Astrocyte of the cerebellum (primary cell): ENCODE results near the gene SEMA4A.

Experiments
- DNase-seq: peaks from one replicate; pipeline ENCODE4 v3.0.0-alpha.2; 2011; ENCODE audit warnings: low read depth
- H3K4me3 ChIP-seq: 2 replicates; pipeline ENCODE4 v1.5.1; 2011; ENCODE audit warnings: mild to moderate bottlenecking, low read depth, low read length, moderate library complexity
- in situ Hi-C: cut with HindIII; loops from 2 replicates; pipeline ENCODE4 v1.10.0; 2017; ENCODE audit warnings: low sequenced_read_pairs
- TF ChIP-seq, protein P1 (sequence below): IDR thresholded peaks from 2 replicates; pipeline ENCODE4 v1.5.1; 2012; ENCODE audit warnings: low read length, low read depth, moderate library complexity, mild to moderate bottlenecking; ENCODE audit errors: missing control alignments

The SEMA4A gene

DNA sequence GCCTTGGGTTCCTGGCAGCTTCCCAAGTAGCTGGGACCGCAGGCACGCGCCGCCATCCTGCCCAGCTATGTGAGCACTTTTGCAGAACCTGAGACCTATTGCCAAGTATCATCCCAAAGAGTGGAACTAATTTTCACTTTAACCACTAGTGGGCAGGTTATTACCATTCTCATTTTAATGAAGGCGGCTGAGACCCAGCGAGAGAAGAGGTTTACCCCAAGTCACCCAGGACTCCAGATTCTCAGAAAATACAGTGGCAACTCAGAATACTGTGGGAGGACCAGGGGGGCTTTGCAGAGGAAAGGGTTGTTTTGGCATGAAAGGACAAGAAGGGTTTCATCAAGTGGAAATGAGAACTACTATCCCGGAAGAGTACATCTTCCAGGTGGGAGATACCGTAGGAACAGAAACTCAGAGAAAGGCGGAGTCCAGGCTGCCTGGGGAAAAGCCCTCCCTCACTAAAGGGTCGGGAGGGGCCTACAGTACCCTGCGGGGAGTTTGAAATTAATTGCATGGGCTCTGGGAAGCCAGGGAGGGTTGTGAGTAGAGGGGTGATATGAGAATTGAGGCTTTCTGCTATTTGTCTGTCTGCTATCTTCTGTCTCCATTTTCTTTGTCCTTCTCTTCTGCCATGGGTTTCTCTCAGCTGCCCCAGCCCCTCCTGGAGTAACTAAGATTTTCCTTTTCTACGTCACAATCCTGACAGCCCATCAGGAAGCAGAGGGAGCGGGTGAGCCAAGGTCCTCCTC lies 7.2 kb upstream of the SEMA4A start:
- TF ChIP-seq, protein P1, sequence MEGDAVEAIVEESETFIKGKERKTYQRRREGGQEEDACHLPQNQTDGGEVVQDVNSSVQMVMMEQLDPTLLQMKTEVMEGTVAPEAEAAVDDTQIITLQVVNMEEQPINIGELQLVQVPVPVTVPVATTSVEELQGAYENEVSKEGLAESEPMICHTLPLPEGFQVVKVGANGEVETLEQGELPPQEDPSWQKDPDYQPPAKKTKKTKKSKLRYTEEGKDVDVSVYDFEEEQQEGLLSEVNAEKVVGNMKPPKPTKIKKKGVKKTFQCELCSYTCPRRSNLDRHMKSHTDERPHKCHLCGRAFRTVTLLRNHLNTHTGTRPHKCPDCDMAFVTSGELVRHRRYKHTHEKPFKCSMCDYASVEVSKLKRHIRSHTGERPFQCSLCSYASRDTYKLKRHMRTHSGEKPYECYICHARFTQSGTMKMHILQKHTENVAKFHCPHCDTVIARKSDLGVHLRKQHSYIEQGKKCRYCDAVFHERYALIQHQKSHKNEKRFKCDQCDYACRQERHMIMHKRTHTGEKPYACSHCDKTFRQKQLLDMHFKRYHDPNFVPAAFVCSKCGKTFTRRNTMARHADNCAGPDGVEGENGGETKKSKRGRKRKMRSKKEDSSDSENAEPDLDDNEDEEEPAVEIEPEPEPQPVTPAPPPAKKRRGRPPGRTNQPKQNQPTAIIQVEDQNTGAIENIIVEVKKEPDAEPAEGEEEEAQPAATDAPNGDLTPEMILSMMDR, result peak; percentile 65
- DNase-seq, result peak; percentile 95
- peak overlapping the region; percentile 5 for H3K4me3 ChIP-seq
- in situ Hi-C loops, result no loop called here

DNA sequence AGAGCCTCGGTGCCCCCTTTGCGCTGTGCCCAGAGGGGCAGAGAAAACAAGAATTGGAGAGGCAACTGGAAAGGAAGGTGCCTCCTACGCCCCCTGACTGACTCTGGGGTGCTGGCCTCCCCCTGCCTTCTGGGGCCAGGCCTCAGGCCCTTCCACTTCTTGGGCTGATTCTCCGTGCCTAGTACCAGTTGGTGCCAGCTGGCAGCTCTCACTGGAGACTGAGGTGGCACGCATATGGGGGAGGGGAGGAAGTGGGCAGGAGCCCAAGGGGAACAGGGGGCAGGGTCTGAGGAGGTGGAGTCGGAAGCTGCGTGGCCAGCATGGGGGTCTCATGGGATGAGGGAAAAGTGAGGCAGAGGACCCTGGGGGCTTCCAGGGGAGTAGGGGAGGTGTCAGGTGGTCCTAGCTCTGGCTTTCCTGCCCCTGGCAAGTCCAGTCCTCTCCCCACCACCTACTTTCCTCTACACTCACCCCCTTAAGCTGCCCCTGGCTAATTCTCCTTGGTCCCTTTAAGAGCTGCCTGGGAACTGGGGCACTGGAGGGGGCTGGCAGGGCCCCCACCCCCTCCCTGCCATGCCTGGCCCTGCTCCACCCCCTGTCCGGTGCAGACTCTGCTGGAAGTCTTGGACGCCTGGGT lies 6.5 kb upstream of the SEMA4A start:
- H3K4me3 ChIP-seq, result no peak overlapping the region
- TF ChIP-seq, protein P1, result no peak
- no peak for DNase-seq
- in situ Hi-C loops, result no loop called here

DNA sequence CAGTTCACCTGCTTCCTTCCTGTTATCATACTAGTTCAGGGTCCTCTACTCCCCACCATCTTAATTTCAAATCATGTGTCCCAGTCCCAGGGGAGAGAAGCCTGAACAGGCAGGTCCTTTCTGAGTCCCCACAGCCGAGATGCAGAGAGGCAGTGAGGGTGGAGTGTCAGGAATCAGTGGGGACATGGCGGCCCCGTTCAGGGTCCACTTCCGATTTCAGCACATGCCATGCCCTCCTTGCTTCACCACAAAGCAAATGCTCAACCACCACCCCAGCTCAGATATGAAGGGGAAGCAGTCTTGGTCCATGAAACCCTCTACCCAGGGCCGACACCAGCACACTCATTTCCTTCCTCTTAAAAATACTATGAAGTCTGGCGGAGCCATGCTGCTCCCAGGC lies 5.2 kb upstream of the SEMA4A start:
- H3K4me3 ChIP-seq, result no peak overlapping the region
- in situ Hi-C loops, result no loop called here
- TF ChIP-seq, protein P1, result no peak
- DNase-seq, result no peak

DNA sequence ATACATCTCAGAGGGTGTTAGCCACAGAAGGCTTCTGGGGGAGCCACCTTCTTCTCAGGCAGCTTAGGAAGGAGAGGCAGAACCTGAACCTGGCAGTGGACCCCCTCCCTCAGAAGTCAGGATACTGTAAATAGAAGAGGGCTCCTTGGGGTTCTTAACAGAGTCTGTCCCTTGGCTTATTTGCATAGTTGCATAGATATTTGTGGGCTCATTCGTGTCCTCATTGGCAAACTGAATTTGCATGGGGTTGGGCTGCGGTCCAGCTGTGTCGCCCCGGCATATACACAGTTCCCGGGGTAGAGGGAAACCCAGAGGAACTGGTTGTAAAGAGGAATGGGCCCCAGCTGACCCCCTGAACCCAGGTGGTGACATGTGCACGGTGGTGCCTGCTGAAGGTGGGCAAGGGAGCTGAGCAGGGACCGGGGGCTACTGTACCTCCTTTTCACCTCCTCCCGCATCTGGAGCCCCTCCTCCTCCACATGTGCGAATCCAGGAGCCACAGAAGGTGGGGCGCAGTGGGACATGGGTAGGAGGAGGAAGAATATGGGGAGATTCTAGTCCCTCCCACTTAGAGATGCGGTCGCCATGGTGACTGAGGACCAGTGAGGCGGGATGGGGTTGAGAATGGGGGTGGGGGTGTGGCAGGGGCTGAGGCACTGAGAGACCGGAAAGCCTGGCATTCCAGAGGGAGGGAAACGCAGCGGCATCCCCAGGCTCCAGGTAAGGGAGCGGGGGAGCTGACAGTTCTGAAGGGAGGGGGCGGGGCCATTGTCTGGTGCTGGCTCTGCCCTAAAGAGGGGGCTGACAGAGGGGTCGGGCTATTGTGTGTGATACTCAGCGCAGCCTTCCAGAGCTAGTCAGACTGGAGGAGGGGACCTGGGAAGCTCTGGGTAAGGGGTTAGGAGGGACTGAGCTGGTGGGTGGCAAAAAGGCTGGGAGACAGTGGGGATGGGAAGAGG lies 3.7 kb upstream of the SEMA4A start:
- in situ Hi-C loops, result no loop called here
- no peak overlapping the region for H3K4me3 ChIP-seq
- no peak for DNase-seq
- TF ChIP-seq, protein P1, result no peak

DNA sequence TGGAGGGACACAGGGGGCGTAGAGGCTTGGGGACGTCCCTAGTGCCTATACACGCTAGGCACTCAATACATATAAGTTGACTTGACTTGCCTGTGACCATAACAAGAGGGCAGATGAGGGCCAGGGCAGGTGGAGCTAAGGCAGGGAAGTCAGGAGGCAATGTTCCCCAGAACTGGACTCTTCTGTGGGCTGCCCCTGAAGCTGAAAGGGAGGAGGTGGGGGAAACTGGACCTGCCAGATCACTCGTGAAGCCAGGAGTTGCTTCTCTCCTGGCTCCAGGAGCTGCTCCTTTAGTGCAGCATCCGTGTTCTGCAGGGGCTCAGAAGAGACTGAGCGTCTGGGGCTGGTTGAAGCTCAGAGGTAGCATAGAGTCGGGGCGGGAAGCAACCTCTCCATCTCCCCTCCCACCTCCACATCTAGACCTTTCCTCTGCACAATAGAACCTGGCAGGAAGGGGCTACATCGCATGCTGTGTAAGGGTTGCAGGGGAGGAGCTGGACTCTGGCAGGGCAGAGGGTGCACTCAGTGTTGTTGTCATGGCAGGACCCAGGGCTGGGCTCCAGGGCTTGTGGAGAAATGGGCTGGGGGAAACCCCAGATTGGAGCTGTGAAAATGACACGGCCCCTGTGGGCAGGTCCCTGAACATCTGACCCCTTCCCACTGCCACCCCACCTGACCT lies 2.9 kb upstream of the SEMA4A start:
- no peak overlapping the region for H3K4me3 ChIP-seq
- in situ Hi-C loops, result no loop called here
- DNase-seq, result no peak
- TF ChIP-seq, protein P1, result no peak
